Lower leg skin (tissue), 4 donors: ENCODE results near the gene MTUS2. TPM values are rescaled to one million over a fixed set of nuclear protein-coding genes. Genes with fewer than 3 reads are reported as not detected.

Experiments
- DNase-seq, 2 donors: peaks; one replicate each; pipeline ENCODE4 v3.0.0-alpha.2; 2019; ENCODE audit warnings: low spot score in 2 of 2
- H3K4me3 ChIP-seq: fragments of 200-600 bp; sonication (generic); 2 replicates; pipeline ENCODE4 v1.5.1; 2017; ENCODE audit warnings: mild to moderate bottlenecking, low read depth; ENCODE audit not compliant: poor library complexity, severe bottlenecking
- CTCF ChIP-seq, 3 donors: fragments of 450-650 bp; IDR thresholded peaks; one replicate each; pipeline ENCODE4 v1.5.1; 2016; ENCODE audit warnings: antibody characterized with exemption in 3 of 3, mild to moderate bottlenecking in 3 of 3, moderate library complexity in 2 of 3
- POLR2A ChIP-seq, 2 donors: fragments of 450-650 bp; IDR thresholded peaks; one replicate each; pipeline ENCODE4 v1.6.1; 2016 to 2017; ENCODE audit warnings: antibody characterized with exemption in 2 of 2, mild to moderate bottlenecking in 1 of 2, moderate library complexity in 1 of 2
- WGBS, 2 donors: methylation state at CpG; one replicate each; pipeline ENCODE4 v1.1.5; 2018; 5-methylcytosine and 5-hydroxymethylcytosine counted together
- intact Hi-C: fragments of 100-400 bp; cut with DNase I; formaldehyde crosslinking; loops from one replicate; pipeline ENCODE4 v1.15.0; 2023; ENCODE audit warnings: low total_unique reads
- total RNA-seq, 4 donors: library from RNA; depleted of rRNA; stranded (reverse); fragments of >200 nt; gene quantifications; one replicate each; pipeline ENCODE4 v1.1.0, GENCODE V29; 2016

MTUS2 gene
- total RNA-seq, 4 donors from 2014 or later, result 0.13 to 1.9 TPM; not detected in 2

- H3K4me3 ChIP-seq, result no peak overlapping the region
- intact Hi-C loops, result loop anchor here (5.0 to 10.0 kb wide), 2 partner anchors 195 to 607 kb away; no protein-coding TSS in a partner anchor
- TF ChIP-seq CTCF (IDR thresholded peaks at IDR 0.05), result no peak
- TF ChIP-seq POLR2A (IDR thresholded peaks at IDR 0.05), result no peak
- WGBS, 2 donors, result 86 to 88% methylated on average over 14 of the region's 14 CpGs
- no peak for DNase-seq
Measured at GRCh38 chr13:29509999-29510589, 690.0 kb downstream of the MTUS2 start.

- no peak for DNase-seq
- TF ChIP-seq POLR2A (IDR thresholded peaks at IDR 0.05) (no peak), CTCF (IDR thresholded peaks at IDR 0.05) (no peak)
- H3K4me3 ChIP-seq, result no peak overlapping the region
- intact Hi-C loops, result loop anchor here (10.0 kb wide), 1 partner anchor 194 kb away; no protein-coding TSS in a partner anchor
- WGBS, 2 donors, result 64 to 77% methylated on average over 9 to 10 of the region's 10 CpGs
Measured at GRCh38 chr13:29510651-29511084, 690.5 kb downstream of the MTUS2 start.

GRCh38 chr13:29511106-29511796 lies 691.1 kb downstream of the MTUS2 start:
- H3K4me3 ChIP-seq, result no peak overlapping the region
- TF ChIP-seq CTCF (IDR thresholded peaks at IDR 0.05) (no peak), POLR2A (IDR thresholded peaks at IDR 0.05) (no peak)
- 87 to 88% methylated on average over 12 of the region's 12 CpGs for WGBS, 2 donors
- DNase-seq, result no peak
- intact Hi-C loops, result loop anchor here (10.0 kb wide), 1 partner anchor 194 kb away; no protein-coding TSS in a partner anchor

- no peak for DNase-seq
- 71 to 77% methylated on average over 8 of the region's 8 CpGs for WGBS, 2 donors
- TF ChIP-seq CTCF (IDR thresholded peaks at IDR 0.05), result no peak
- TF ChIP-seq POLR2A (IDR thresholded peaks at IDR 0.05), result no peak
- intact Hi-C loops, result loop anchor here (10.0 kb wide), 1 partner anchor 193 kb away; no protein-coding TSS in a partner anchor
- no peak overlapping the region for H3K4me3 ChIP-seq
Measured at GRCh38 chr13:29511980-29512379, 691.8 kb downstream of the MTUS2 start.

GRCh38 chr13:29513002-29513980 lies 693.2 kb downstream of the MTUS2 start:
- 89 to 90% methylated on average over 24 of the region's 24 CpGs for WGBS, 2 donors
- no peak for TF ChIP-seq CTCF (IDR thresholded peaks at IDR 0.05)
- no peak for TF ChIP-seq POLR2A (IDR thresholded peaks at IDR 0.05)
- H3K4me3 ChIP-seq, result no peak overlapping the region
- no peak for DNase-seq
- intact Hi-C loops, result loop anchor here (10.0 kb wide), 1 partner anchor 192 kb away; no protein-coding TSS in a partner anchor
